Stomach (tissue), 4 donors: ENCODE results near the gene ZNF497.

Experiments used
- CTCF ChIP-seq, 7 experiments: fragments of 450-650 bp in 4 of 7; fragments of 200-600 bp in 3 of 7; sonication (generic) in 3 of 7; IDR thresholded peaks; one replicate each; pipeline ENCODE4 v1.5.1; 2016 to 2019; ENCODE audit warnings: antibody characterized with exemption in 7 of 7, control low read depth in 2 of 7, mild to moderate bottlenecking in 1 of 7
- EP300 ChIP-seq: sonication (generic); formaldehyde crosslinking; IDR thresholded peaks from one replicate; pipeline ENCODE4 v1.6.1; 2017; ENCODE audit warnings: antibody characterized with exemption
- POLR2AphosphoS5 ChIP-seq, 3 donors: sonication (generic); formaldehyde crosslinking; IDR thresholded peaks; one replicate each; pipeline ENCODE4 v1.6.1; 2016; ENCODE audit warnings: antibody characterized with exemption in 3 of 3

GRCh38 chr19:58328999-58329398 is 33.6 kb downstream of the ZNF497 start:
- TF ChIP-seq EP300 (no peak), POLR2AphosphoS5 (IDR thresholded peaks at IDR 0.05) (no peak), CTCF (IDR thresholded peaks at IDR 0.05) (no peak)
